Germinal center (tissue), 1 donor: ENCODE data around the gene CRADD.
"Not testable (repeated sequence)": the region's sequence is repeated elsewhere in the genome, so short reads cannot be mapped to it uniquely, and the experiment has no call there.

ENCODE experiments used
- DNase-seq: peaks from one replicate; pipeline ENCODE4 v3.0.0; 2012; ENCODE audit warnings: mixed read lengths, low spot score

The CRADD gene

GRCh38 chr12:93844164-93844784 lies 167.1 kb downstream of the CRADD start:
- no peak for DNase-seq

GRCh38 chr12:93846936-93847516 lies 169.9 kb downstream of the CRADD start:
- DNase-seq: no peak

GRCh38 chr12:93847517-93848474 lies 170.6 kb downstream of the CRADD start:
- peak; percentile 18 for DNase-seq

DNA sequence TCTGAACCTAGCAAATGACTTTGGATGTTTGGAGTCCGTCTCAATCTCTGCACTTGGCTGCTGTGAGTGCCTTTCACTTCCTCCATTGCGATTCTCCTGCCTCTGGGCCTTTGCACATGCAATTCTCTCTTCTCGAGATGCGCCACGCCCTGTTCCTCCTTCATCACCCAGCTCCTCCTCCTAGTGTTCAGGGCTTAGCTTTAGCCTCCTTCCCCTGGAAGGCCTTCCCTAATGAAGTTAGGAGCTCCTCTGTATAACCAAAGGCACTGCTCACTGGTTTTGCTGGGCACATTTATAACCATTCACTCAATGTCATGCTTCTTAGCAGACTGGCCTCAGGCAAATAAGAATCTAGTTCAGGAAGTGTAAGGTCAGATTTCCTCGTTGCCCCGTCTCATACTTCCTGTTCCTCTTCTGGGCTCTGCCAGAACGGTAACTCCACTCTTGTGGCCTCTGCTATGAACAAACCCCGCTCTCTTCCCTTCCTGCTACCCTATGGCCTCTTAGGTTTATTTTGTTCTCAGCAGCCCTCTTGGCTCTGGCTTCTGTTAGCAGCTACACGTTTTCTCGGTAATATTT lies 171.4 kb downstream of the CRADD start:
- peak; percentile 30 for DNase-seq

DNA sequence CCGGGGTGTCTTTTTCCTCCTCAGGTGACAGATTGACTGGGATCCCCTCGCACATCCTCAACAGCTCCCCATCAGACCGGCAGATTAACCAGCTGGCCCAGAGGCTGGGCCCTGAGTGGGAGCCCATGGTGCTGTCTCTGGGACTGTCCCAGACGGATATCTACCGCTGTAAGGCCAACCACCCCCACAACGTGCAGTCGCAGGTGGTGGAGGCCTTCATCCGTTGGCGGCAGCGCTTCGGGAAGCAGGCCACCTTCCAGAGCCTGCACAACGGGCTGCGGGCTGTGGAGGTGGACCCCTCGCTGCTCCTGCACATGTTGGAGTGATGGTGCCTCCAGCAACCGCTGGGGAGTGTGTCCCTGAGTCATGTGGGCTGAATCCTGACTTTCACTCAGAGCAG lies 172.8 kb downstream of the CRADD start:
- DNase-seq: no peak

DNA sequence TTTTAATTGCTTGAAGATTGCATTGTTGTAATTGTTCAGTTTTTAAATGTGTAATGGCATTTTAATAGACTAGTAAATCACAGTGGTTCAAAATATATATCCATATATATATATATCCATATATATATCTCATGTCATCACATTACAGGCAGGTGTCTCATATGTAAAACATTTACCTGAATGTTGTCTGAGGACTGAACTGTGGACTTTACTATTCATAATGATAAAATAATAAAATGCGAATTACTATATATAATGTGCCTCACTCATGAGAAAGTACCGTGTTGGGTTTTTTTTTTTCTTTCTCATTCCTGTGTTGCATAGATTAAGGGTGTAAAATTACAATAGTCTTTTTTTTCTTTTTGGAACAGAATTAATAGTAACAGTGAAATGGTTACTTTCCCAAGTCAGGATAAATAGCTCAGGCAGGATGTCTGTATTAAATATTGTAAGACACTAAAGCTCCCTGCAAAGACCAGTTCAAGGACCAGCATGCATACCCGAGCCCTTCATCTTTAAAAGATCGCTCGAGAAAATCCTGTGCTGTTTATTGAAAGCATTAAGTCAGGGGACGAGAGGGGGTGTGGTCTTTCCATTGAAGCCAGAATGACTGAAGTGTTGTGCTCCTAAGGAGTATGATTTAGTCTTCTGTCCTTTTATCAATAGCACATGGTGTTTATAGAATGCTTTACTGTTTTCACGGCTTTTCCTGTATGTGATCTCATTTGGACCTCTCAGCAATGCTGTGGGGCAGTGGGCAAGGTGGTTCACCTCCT lies 173.5 kb downstream of the CRADD start:
- DNase-seq: no peak

GRCh38 chr12:93851257-93851671 lies 174.1 kb downstream of the CRADD start:
- no peak for DNase-seq

GRCh38 chr12:93852173-93852591 lies 175.0 kb downstream of the CRADD start:
- DNase-seq: no peak

- DNase-seq: no peak
Observed at GRCh38 chr12:93853698-93854478, 176.7 kb downstream of the CRADD start.

DNA sequence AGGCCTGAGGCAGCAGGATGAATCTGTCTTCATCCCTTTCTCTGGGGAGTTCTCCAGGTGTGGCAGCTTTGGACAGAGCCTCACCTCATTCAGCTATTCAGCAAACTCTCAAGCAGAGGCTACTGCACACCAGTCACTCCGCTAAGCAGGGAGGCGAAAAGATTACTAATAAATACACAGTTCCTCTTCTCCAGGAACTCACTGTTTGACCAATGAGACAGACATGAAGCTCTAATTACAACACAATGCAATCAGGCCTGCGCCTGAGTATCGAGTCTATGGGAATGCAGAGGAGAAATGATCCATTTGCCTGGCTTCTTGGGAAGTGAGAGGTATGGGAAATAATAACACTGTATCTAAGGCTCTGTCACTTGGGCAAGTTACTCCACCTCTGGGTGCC lies 178.1 kb downstream of the CRADD start:
- no peak for DNase-seq

DNA sequence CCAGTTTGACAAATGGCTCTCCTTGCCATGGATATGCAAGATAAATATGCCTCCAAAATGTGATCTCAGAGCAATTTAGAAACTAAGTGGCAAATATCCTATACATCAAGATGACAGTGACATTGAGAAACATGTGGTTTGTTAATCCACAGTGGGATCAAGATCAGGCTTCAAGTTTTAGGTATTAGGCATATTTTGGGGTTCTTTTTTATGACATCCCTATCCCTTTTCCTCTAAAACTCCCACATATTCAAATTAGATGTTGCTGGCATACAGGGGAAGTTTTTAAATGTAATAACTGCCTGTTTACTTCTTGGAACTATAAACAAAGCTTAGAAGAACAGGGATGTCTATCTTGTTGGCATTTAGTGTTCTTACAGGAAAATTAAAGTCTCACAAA lies 179.4 kb downstream of the CRADD start:
- DNase-seq: no peak

- DNase-seq: no peak
Observed at GRCh38 chr12:93857279-93857938, 180.2 kb downstream of the CRADD start.

DNA sequence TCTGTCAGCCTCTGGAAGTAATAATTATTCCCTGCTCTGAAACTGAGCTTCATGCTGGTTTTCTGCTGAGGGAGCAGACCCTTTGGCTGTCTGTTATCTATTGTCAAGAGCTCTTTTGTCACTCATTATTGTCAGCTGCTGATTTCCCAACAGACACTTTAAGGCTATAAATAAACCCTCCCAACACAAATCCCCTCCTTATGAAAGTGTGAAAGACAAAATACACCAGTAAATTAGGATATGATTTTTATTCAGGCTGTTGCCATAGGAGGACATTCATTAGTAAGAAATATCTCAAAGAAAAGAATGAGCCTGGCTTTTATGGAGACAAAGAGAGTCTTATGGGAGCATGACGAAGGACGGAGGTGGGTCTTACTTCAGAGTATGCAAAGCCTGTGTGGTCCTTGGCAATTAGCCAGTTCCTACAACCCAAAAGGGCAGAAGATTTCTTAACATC lies 180.8 kb downstream of the CRADD start:
- no peak for DNase-seq

DNA sequence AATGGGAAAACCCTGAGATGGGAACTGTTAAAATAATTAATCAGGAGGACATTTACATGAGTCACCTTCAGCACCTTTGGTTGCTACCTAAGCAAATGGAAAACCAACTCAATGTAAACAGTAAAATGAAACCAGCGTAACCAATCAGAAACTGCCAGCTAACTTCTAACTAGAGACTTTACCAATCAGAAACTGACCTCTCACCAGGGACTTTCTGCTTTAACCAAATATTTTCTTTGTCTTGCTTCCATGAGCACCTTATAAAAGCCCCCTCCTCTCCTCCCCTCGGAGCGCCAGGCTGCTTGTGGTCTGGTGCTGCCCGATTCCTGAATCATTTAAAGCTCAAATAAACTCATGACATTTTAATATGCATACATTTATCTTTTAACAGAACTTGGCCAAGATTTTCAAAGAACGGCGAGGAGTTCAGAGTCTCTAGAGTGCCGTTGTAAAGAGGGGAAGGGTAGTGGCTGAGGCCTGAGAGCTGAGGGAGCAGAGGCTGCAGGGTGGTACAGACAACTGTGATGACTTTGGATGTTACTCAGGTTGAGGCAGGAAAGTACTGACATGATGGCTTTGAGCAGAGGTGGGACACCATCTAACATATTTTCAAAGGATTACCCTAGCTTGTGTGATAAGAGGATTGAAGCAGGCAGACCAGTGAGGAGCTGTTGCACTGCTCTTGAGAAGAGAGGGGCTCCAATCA lies 183.6 kb downstream of the CRADD start:
- no peak for DNase-seq

GRCh38 chr12:93862424-93862823 lies 185.2 kb downstream of the CRADD start:
- DNase-seq: no peak

- DNase-seq: no peak
Observed at GRCh38 chr12:93865751-93866150, 188.6 kb downstream of the CRADD start.

GRCh38 chr12:93868771-93869170 lies 191.6 kb downstream of the CRADD start:
- DNase-seq: no peak

GRCh38 chr12:93870020-93870795 lies 193.0 kb downstream of the CRADD start:
- no peak for DNase-seq

DNA sequence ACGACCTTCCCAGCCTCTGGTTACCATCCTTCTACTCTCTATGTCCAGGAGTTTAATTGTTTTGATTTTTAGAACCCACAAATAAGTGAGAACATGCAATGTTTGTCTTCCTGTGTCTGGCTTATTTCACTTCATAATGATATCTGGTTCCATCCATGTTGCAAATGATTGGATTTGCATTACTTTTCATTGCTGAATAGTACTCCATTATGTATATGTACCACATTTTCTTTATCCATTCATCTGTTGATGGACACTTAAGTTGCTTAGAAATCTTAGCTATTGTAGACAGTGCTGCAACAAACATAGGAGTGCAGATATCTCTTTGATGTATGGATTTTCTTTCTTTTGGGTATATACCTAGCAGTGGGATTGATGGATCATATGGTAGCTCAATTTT lies 194.4 kb downstream of the CRADD start:
- not testable (repeated sequence) for DNase-seq
